PFSK-1 (cell line): ENCODE measurements around the gene ZFYVE1.

Experiments used
- POLR2AphosphoS5 ChIP-seq: IDR thresholded peaks from 2 replicates; pipeline ENCODE4 v1.6.1; 2012; ENCODE audit warnings: low read depth, mild to moderate bottlenecking, control low read depth, low read length, moderate library complexity
- SIN3A ChIP-seq: IDR thresholded peaks from 2 replicates; pipeline ENCODE4 v1.6.1; 2012; ENCODE audit warnings: mild to moderate bottlenecking, low read length, moderate library complexity, borderline replicate concordance; ENCODE audit not compliant: insufficient read depth
- TAF1 ChIP-seq: IDR thresholded peaks from 2 replicates; pipeline ENCODE4 v1.6.1; 2012; ENCODE audit warnings: low read length, control low read depth, borderline replicate concordance; ENCODE audit not compliant: insufficient read depth
- TF ChIP-seq, protein P1 (sequence below), 2 experiments: IDR thresholded peaks; 2 replicates each; pipeline versions ENCODE4 v1.6.1 to v1.8.0; 2011 to 2012; ENCODE audit warnings: low read depth in 2 of 2, low read length in 2 of 2, control low read depth in 1 of 2, inconsistent platforms in 1 of 2, mild to moderate bottlenecking in 1 of 2, moderate library complexity in 1 of 2; ENCODE audit not compliant: insufficient read depth in 1 of 2

GRCh38 chr14:73014105-73014504, 12.8 kb downstream of the ZFYVE1 start:
- TF ChIP-seq POLR2AphosphoS5 = no peak
- TF ChIP-seq TAF1 = no peak
- TF ChIP-seq, protein P1, sequence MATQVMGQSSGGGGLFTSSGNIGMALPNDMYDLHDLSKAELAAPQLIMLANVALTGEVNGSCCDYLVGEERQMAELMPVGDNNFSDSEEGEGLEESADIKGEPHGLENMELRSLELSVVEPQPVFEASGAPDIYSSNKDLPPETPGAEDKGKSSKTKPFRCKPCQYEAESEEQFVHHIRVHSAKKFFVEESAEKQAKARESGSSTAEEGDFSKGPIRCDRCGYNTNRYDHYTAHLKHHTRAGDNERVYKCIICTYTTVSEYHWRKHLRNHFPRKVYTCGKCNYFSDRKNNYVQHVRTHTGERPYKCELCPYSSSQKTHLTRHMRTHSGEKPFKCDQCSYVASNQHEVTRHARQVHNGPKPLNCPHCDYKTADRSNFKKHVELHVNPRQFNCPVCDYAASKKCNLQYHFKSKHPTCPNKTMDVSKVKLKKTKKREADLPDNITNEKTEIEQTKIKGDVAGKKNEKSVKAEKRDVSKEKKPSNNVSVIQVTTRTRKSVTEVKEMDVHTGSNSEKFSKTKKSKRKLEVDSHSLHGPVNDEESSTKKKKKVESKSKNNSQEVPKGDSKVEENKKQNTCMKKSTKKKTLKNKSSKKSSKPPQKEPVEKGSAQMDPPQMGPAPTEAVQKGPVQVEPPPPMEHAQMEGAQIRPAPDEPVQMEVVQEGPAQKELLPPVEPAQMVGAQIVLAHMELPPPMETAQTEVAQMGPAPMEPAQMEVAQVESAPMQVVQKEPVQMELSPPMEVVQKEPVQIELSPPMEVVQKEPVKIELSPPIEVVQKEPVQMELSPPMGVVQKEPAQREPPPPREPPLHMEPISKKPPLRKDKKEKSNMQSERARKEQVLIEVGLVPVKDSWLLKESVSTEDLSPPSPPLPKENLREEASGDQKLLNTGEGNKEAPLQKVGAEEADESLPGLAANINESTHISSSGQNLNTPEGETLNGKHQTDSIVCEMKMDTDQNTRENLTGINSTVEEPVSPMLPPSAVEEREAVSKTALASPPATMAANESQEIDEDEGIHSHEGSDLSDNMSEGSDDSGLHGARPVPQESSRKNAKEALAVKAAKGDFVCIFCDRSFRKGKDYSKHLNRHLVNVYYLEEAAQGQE (IDR thresholded peaks at IDR 0.05; ENCODE audit: insufficient read depth in 1 of 2, low read depth in 2 of 2, low read length in 2 of 2) = no peak
- TF ChIP-seq SIN3A = no peak
